Upper lobe of right lung (tissue), 1 donor: Measurements from ENCODE around the gene RAPGEF2. TPM values are rescaled to one million over a fixed set of nuclear protein-coding genes. Genes with fewer than 3 reads are reported as not detected.

Experiments
- ATAC-seq: fragments of 200-7000 bp; cut with Tn5 transposase; one replicate; pipeline ENCODE4 v1.9.1; 2020; ENCODE audit warnings: mild to moderate bottlenecking, moderate library complexity
- DNase-seq: peaks from one replicate; pipeline ENCODE4 v3.0.0-alpha.2; 2020
- H3K27ac ChIP-seq: fragments of 200-600 bp; one replicate; pipeline ENCODE4 v1.8.0; 2022
- H3K27me3 ChIP-seq: fragments of 200-600 bp; one replicate; pipeline ENCODE4 v1.8.0; 2022; ENCODE audit warnings: mild to moderate bottlenecking
- H3K36me3 ChIP-seq: fragments of 200-600 bp; one replicate; pipeline ENCODE4 v1.8.0; 2022
- H3K4me1 ChIP-seq: fragments of 200-600 bp; one replicate; pipeline ENCODE4 v1.8.0; 2022
- H3K4me3 ChIP-seq: fragments of 200-600 bp; one replicate; pipeline ENCODE4 v1.8.0; 2022; ENCODE audit warnings: mild to moderate bottlenecking
- H3K9me3 ChIP-seq: fragments of 200-600 bp; one replicate; pipeline ENCODE4 v1.8.0; 2022
- CTCF ChIP-seq: fragments of 200-600 bp; IDR thresholded peaks from one replicate; pipeline ENCODE4 v1.8.0; 2022; ENCODE audit warnings: antibody characterized with exemption
- intact Hi-C: fragments of 100-400 bp; cut with DNase I; formaldehyde crosslinking; loops from one replicate; pipeline ENCODE4 v1.11.0; 2022
- total RNA-seq: library from RNA; stranded (reverse); fragmentation: NEBNext Ultra II Directional; extraction: Animal tissue kit (Norgen Biotek cat#: 25700); gene quantifications from one replicate; pipeline ENCODE4 v1.2.1, GENCODE V29; 2021
- donor health status: DM: no; HTN: yes; CAD: no; lungs with severe emphysema.

RAPGEF2 gene
- total RNA-seq, 1 donor from 2014 or later = 61.3 TPM

GRCh38 chr4:159174645-159175084, 71.8 kb downstream of the RAPGEF2 start:
- no peak overlapping the region for H3K4me3 ChIP-seq
- no peak for DNase-seq
- intact Hi-C loops = no loop called here
- no peaks in the 10 kb centered on the region for H3K9me3 ChIP-seq
- TF ChIP-seq CTCF = no peak
- no peaks in the 10 kb centered on the region for H3K36me3 ChIP-seq
- H3K27ac ChIP-seq = no peak overlapping the region
- ATAC-seq = no peak
- H3K27me3 ChIP-seq = no peaks in the 10 kb centered on the region
- peaks cover 54% of the 10 kb centered on the region for H3K4me1 ChIP-seq

GRCh38 chr4:159175085-159175988, 72.5 kb downstream of the RAPGEF2 start:
- intact Hi-C loops = no loop called here
- Histone ChIP-seq H3K4me1 (peaks cover 60% of the 10 kb centered on the region), H3K27ac (no peak overlapping the region), H3K27me3 (no peaks in the 10 kb centered on the region), H3K36me3 (no peaks in the 10 kb centered on the region), H3K4me3 (no peak overlapping the region), H3K9me3 (no peaks in the 10 kb centered on the region)
- peak; percentile 87 for TF ChIP-seq CTCF
- ATAC-seq (peak; percentile 92), DNase-seq (no peak)

- no peaks in the 10 kb centered on the region for H3K36me3 ChIP-seq
- no peak overlapping the region for H3K4me3 ChIP-seq
- DNase-seq = no peak
- H3K9me3 ChIP-seq = no peaks in the 10 kb centered on the region
- no peak for TF ChIP-seq CTCF
- H3K4me1 ChIP-seq = peaks cover 62% of the 10 kb centered on the region
- peak; percentile 45 for ATAC-seq
- no peaks in the 10 kb centered on the region for H3K27me3 ChIP-seq
- intact Hi-C loops = no loop called here
- no peak overlapping the region for H3K27ac ChIP-seq
These were observed 73.1 kb downstream of the RAPGEF2 start for GRCh38 chr4:159175989-159176375.

GRCh38 chr4:159177265-159178150, 74.6 kb downstream of the RAPGEF2 start:
- ATAC-seq (peak; percentile 54), DNase-seq (no peak)
- Histone ChIP-seq H3K4me3 (no peak overlapping the region), H3K9me3 (no peaks in the 10 kb centered on the region), H3K4me1 (peaks cover 57% of the 10 kb centered on the region), H3K27me3 (no peaks in the 10 kb centered on the region), H3K27ac (peak overlapping the region; percentile 21), H3K36me3 (no peaks in the 10 kb centered on the region)
- no peak for TF ChIP-seq CTCF
- intact Hi-C loops = no loop called here

- H3K4me3 ChIP-seq = peak overlapping the region; percentile 4
- no peak for DNase-seq
- TF ChIP-seq CTCF = no peak
- peak overlapping the region; percentile 21 for H3K27ac ChIP-seq
- no peaks in the 10 kb centered on the region for H3K9me3 ChIP-seq
- peak; percentile 71 for ATAC-seq
- H3K27me3 ChIP-seq = no peaks in the 10 kb centered on the region
- H3K36me3 ChIP-seq = no peaks in the 10 kb centered on the region
- peaks cover 57% of the 10 kb centered on the region for H3K4me1 ChIP-seq
- intact Hi-C loops = no loop called here
These were observed 75.3 kb downstream of the RAPGEF2 start for GRCh38 chr4:159178151-159178546.
